GM12801 (cell line): ENCODE results near the gene RAMP1.

ENCODE experiments used
- TF ChIP-seq, protein P1 (sequence below): IDR thresholded peaks from one replicate; pipeline ENCODE4 v1.5.1; 2011; ENCODE audit warnings: control low read depth; ENCODE audit not compliant: insufficient read length; ENCODE audit errors: extremely low read depth

The RAMP1 gene

DNA sequence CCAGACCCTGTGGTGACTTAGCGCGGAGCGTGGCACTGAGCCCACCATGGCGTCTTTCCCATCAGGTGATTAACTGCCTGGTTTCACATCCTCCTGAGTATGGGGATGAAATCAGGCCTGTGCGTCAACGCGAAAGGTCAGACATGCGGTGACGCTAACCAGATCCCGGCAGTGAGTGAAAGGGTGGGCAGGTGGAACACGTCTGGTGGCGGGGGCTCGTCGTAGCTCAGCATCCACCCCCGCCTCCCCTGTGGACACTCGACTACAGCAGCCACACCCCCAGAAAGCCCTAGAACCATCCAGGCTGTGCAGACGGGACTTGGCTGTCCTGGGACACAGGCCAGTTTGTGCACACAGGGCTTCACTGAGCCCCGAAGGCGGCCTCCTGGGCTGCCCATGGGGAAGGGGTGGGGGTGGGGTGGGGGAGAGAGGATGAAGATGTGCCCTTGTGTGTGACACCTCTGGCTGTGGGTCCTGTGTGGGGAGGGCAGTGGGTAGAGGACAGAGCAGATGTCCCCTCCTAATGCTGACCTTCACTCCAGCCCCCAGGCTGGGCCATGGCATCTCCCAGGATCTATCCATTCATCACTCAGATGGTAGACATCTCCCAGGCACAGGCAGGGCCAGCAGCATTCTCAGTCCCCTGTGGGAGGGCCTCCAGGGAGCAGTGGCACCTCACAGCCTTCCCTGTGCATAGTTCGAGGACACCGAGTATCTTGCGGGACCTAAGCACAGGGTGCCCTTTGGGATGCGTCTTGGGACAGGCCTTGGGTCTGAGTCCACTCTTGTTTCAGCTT, 27.5 kb downstream of the RAMP1 start:
- TF ChIP-seq, protein P1, sequence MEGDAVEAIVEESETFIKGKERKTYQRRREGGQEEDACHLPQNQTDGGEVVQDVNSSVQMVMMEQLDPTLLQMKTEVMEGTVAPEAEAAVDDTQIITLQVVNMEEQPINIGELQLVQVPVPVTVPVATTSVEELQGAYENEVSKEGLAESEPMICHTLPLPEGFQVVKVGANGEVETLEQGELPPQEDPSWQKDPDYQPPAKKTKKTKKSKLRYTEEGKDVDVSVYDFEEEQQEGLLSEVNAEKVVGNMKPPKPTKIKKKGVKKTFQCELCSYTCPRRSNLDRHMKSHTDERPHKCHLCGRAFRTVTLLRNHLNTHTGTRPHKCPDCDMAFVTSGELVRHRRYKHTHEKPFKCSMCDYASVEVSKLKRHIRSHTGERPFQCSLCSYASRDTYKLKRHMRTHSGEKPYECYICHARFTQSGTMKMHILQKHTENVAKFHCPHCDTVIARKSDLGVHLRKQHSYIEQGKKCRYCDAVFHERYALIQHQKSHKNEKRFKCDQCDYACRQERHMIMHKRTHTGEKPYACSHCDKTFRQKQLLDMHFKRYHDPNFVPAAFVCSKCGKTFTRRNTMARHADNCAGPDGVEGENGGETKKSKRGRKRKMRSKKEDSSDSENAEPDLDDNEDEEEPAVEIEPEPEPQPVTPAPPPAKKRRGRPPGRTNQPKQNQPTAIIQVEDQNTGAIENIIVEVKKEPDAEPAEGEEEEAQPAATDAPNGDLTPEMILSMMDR: no peak

GRCh38 chr2:237888389-237888788, 29.0 kb downstream of the RAMP1 start:
- TF ChIP-seq, protein P1: no peak

DNA sequence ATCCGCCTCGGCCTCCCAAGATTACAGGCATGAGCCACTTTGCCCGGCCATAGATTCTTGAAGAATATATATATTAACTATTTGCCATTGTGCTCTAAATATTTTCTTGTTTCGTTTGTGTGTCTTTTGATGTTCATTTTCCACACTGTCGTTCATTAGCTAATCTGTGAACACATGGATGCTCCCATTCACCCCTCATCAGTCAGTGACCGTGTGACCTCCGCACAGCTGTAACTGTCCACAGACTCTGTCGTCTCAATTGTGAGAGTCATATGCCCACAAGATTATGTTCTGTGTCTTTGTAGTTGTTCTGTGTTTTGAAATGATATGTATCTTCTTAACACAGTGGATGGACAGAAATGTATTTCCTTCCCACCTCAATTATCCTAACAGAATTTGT, 29.6 kb downstream of the RAMP1 start:
- TF ChIP-seq, protein P1: no peak

GRCh38 chr2:237889811-237890210, 30.4 kb downstream of the RAMP1 start:
- TF ChIP-seq, protein P1: no peak

GRCh38 chr2:237892478-237892877, 33.1 kb downstream of the RAMP1 start:
- TF ChIP-seq, protein P1: no peak

- TF ChIP-seq, protein P1: no peak
Observed at GRCh38 chr2:237892984-237893595, 33.7 kb downstream of the RAMP1 start.

DNA sequence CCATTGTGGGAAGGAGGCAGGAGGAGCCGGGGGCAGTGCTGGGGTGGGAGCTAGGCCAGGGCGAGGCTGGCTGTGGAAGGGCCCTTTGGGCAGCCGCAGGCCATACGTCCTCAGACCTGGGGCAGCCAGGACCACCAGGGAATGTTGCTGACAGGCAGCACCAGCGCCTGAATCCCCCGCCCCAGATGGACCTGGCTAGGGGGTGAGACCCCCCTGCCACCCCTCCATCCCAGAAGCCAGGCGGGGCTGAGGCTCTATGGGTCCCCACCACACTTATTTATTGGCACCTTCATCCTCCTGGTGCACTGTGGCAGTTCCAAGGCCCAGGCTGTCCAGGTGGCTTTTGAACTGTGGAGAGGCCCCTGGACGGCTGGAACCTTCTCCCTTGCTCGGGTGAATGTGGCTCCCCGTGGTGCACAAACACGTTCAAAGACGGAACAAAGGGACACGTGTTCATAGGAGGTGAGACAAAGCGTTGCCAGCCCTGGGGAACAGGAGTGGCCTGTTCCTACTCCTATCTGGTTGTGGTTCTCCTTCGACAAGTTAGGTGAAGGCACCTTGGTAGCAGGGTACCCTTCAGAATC, 35.1 kb downstream of the RAMP1 start:
- TF ChIP-seq, protein P1: no peak
